HG03025 (cell line): ENCODE results near the gene AGTPBP1.
"Not testable (repeated sequence)": the region's sequence is repeated elsewhere in the genome, so short reads cannot be mapped to it uniquely, and the experiment has no call there.

Experiments
- ATAC-seq: cut with Tn5 transposase; IDR thresholded peaks from one replicate; pipeline ENCODE4 v1.9.1; 2021; ENCODE audit warnings: mild to moderate bottlenecking, moderate library complexity; ENCODE audit not compliant: unreplicated experiment, low FRiP score

The AGTPBP1 gene

GRCh38 chr9:85741875-85742596 lies at the start of gene AGTPBP1:
AGTPBP1 (minus strand) TSS chr9:85741954; CDS start chr9:85712533, 29,421 bp downstream.
- ATAC-seq: peak; percentile 76

GRCh38 chr9:85786116-85786515 lies 44.4 kb upstream of the AGTPBP1 start:
- ATAC-seq: not testable (repeated sequence)

- not testable (repeated sequence) for ATAC-seq
These were observed 32.1 kb upstream of the AGTPBP1 start for GRCh38 chr9:85773844-85774243.

GRCh38 chr9:85761802-85762201 lies 20.0 kb upstream of the AGTPBP1 start:
- ATAC-seq: not testable (repeated sequence)

GRCh38 chr9:85757716-85758115 lies 16.0 kb upstream of the AGTPBP1 start:
- ATAC-seq: not testable (repeated sequence)

GRCh38 chr9:85756216-85756615 lies 14.5 kb upstream of the AGTPBP1 start:
- not testable (repeated sequence) for ATAC-seq

GRCh38 chr9:85746309-85746708 lies 4.6 kb upstream of the AGTPBP1 start:
- ATAC-seq: no peak

GRCh38 chr9:85745203-85745602 lies 3.4 kb upstream of the AGTPBP1 start:
- ATAC-seq: no peak

GRCh38 chr9:85744480-85744879 lies 2.7 kb upstream of the AGTPBP1 start:
- ATAC-seq: no peak

GRCh38 chr9:85743275-85744128 lies 1.7 kb upstream of the AGTPBP1 start:
- ATAC-seq: no peak

- no peak for ATAC-seq
These were observed 813 bp upstream of the AGTPBP1 start for GRCh38 chr9:85742597-85742936.

GRCh38 chr9:85741095-85741874 lies 469 bp downstream of the AGTPBP1 start:
- peak; percentile 54 for ATAC-seq

GRCh38 chr9:85740787-85741094 lies 1.0 kb downstream of the AGTPBP1 start:
- ATAC-seq: no peak

- ATAC-seq: no peak
These were observed 3.2 kb downstream of the AGTPBP1 start for GRCh38 chr9:85738509-85738908.

GRCh38 chr9:85737671-85738070 lies 4.1 kb downstream of the AGTPBP1 start:
- no peak for ATAC-seq

GRCh38 chr9:85730916-85731630 lies 10.7 kb downstream of the AGTPBP1 start:
- no peak for ATAC-seq

GRCh38 chr9:85729882-85730281 lies 11.9 kb downstream of the AGTPBP1 start:
- ATAC-seq: no peak

- ATAC-seq: no peak
These were observed 14.3 kb downstream of the AGTPBP1 start for GRCh38 chr9:85727500-85727899.

GRCh38 chr9:85726737-85727136 lies 15.0 kb downstream of the AGTPBP1 start:
- no peak for ATAC-seq

- no peak for ATAC-seq
These were observed 18.5 kb downstream of the AGTPBP1 start for GRCh38 chr9:85723215-85723614.
